Endometrial microvascular endothelial cells (primary cell): Measurements from ENCODE around the gene MS4A14. TPM values are rescaled to one million over a fixed set of nuclear protein-coding genes. Genes with fewer than 3 reads are reported as not detected.
"Not testable (repeated sequence)": the region's sequence is repeated elsewhere in the genome, so short reads cannot be mapped to it uniquely, and the experiment has no call there.

Experiments used
- in situ Hi-C: cut with HindIII; loops from 2 replicates; pipeline ENCODE4 v1.10.0; 2017; ENCODE audit warnings: low sequenced_read_pairs, low pct_unique_long_range_greater_than_20kb; ENCODE audit errors: inconsistent ontology term
- total RNA-seq: library from RNA; depleted of rRNA; stranded (reverse); fragments of >200 nt; gene quantifications from one replicate; pipeline ENCODE4 v1.2.3, GENCODE V29; 2015; ENCODE audit errors: inconsistent ontology term

Gene MS4A14
- total RNA-seq: not detected

- in situ Hi-C loops: no loop called here
Measured at GRCh38 chr11:60396382-60396781, at the start of gene MS4A14. Gene MS4A14, plus strand, starts transcription at chr11:60396459. Its CDS starts 120 bp downstream, at chr11:60396579.

- in situ Hi-C loops: no loop called here
Measured at GRCh38 chr11:60347084-60347797, 49.0 kb upstream of the MS4A14 start.

- in situ Hi-C loops: no loop called here
Measured at GRCh38 chr11:60348116-60348515, 48.1 kb upstream of the MS4A14 start.

- in situ Hi-C loops: no loop called here
Measured at GRCh38 chr11:60349990-60350389, 46.3 kb upstream of the MS4A14 start.

- in situ Hi-C loops: no loop called here
Measured at GRCh38 chr11:60357771-60358170, 38.5 kb upstream of the MS4A14 start.

- in situ Hi-C loops: no loop called here
Measured at GRCh38 chr11:60360621-60361020, 35.6 kb upstream of the MS4A14 start.

- in situ Hi-C loops: no loop called here
Measured at GRCh38 chr11:60362241-60362640, 34.0 kb upstream of the MS4A14 start.

- in situ Hi-C loops: no loop called here
Measured at GRCh38 chr11:60363542-60364470, 32.5 kb upstream of the MS4A14 start.

- in situ Hi-C loops: not testable (repeated sequence)
Measured at GRCh38 chr11:60366262-60366904, 29.9 kb upstream of the MS4A14 start.

- in situ Hi-C loops: no loop called here
Measured at GRCh38 chr11:60367009-60367408, 29.2 kb upstream of the MS4A14 start.

GRCh38 chr11:60367896-60368295, 28.4 kb upstream of the MS4A14 start:
- in situ Hi-C loops: no loop called here

GRCh38 chr11:60370252-60370810, 25.9 kb upstream of the MS4A14 start:
- in situ Hi-C loops: no loop called here

GRCh38 chr11:60370811-60371298, 25.4 kb upstream of the MS4A14 start:
- in situ Hi-C loops: no loop called here

- in situ Hi-C loops: no loop called here
Measured at GRCh38 chr11:60371386-60371785, 24.9 kb upstream of the MS4A14 start.

GRCh38 chr11:60371854-60372253, 24.4 kb upstream of the MS4A14 start:
- in situ Hi-C loops: no loop called here

- in situ Hi-C loops: no loop called here
Measured at GRCh38 chr11:60372767-60373166, 23.5 kb upstream of the MS4A14 start.

GRCh38 chr11:60375316-60375715, 20.9 kb upstream of the MS4A14 start:
- in situ Hi-C loops: no loop called here

- in situ Hi-C loops: no loop called here
Measured at GRCh38 chr11:60376601-60377000, 19.7 kb upstream of the MS4A14 start.
